Measurements from ENCODE around the gene TPCN1.

Gene TPCN1

GRCh38 chr12:113239811-113240331 lies 18.6 kb downstream of the TPCN1 start:
- DNase-seq (ENCODE audit: low read depth, low spot score): no peak
- in situ Hi-C loops (cut with HindIII; ENCODE audit: low sequenced_read_pairs): no loop called here
- H3K4me3 ChIP-seq (ENCODE audit: low read depth, low read length): no peak overlapping the region
- TF ChIP-seq CTCF (IDR thresholded peaks at IDR 0.05; ENCODE audit: low read depth, low read length): no peak

- no peak overlapping the region for H3K4me3 ChIP-seq (ENCODE audit: low read depth, low read length)
- no peak for TF ChIP-seq CTCF (IDR thresholded peaks at IDR 0.05; ENCODE audit: low read depth, low read length)
- in situ Hi-C loops (cut with HindIII; ENCODE audit: low sequenced_read_pairs): no loop called here
- no peak for DNase-seq (ENCODE audit: low read depth, low spot score)
These were observed 19.1 kb downstream of the TPCN1 start for GRCh38 chr12:113240395-113240794.

GRCh38 chr12:113241191-113242025 lies 20.1 kb downstream of the TPCN1 start:
- H3K4me3 ChIP-seq (ENCODE audit: low read depth, low read length): no peak overlapping the region
- no peak for TF ChIP-seq CTCF (IDR thresholded peaks at IDR 0.05; ENCODE audit: low read depth, low read length)
- DNase-seq (ENCODE audit: low read depth, low spot score): peak; percentile 86
- in situ Hi-C loops (cut with HindIII; ENCODE audit: low sequenced_read_pairs): no loop called here

- H3K4me3 ChIP-seq (ENCODE audit: low read depth, low read length): no peak overlapping the region
- DNase-seq (ENCODE audit: low read depth, low spot score): no peak
- no peak for TF ChIP-seq CTCF (IDR thresholded peaks at IDR 0.05; ENCODE audit: low read depth, low read length)
- in situ Hi-C loops (cut with HindIII; ENCODE audit: low sequenced_read_pairs): no loop called here
These were observed 20.8 kb downstream of the TPCN1 start for GRCh38 chr12:113242026-113242418.

GRCh38 chr12:113242560-113242959 lies 21.3 kb downstream of the TPCN1 start:
- in situ Hi-C loops (cut with HindIII; ENCODE audit: low sequenced_read_pairs): no loop called here
- no peak for TF ChIP-seq CTCF (IDR thresholded peaks at IDR 0.05; ENCODE audit: low read depth, low read length)
- DNase-seq (ENCODE audit: low read depth, low spot score): no peak
- H3K4me3 ChIP-seq (ENCODE audit: low read depth, low read length): no peak overlapping the region

- no peak for DNase-seq (ENCODE audit: low read depth, low spot score)
- TF ChIP-seq CTCF (IDR thresholded peaks at IDR 0.05; ENCODE audit: low read depth, low read length): no peak
- no peak overlapping the region for H3K4me3 ChIP-seq (ENCODE audit: low read depth, low read length)
- in situ Hi-C loops (cut with HindIII; ENCODE audit: low sequenced_read_pairs): no loop called here
These were observed 22.8 kb downstream of the TPCN1 start for GRCh38 chr12:113244047-113244460.

All from astrocyte of the spinal cord (primary cell).